GM23248 (cell line): ENCODE results near the gene SH3PXD2A. TPM values are rescaled to one million over a fixed set of nuclear protein-coding genes. Genes with fewer than 3 reads are reported as not detected.
"Not testable (repeated sequence)": the region's sequence is repeated elsewhere in the genome, so short reads cannot be mapped to it uniquely, and the experiment has no call there.

Experiments used
- DNase-seq: peaks from one replicate; pipeline ENCODE4 v3.0.0-alpha.2; 2015
- H2AFZ ChIP-seq: fragments of 200-600 bp; sonication (generic); 2 replicates; pipeline ENCODE4 v1.6.1; 2016; ENCODE audit warnings: antibody characterized with exemption
- H3F3A ChIP-seq: fragments of 200-600 bp; sonication (generic); 2 replicates; pipeline ENCODE4 v1.6.1; 2016; ENCODE audit warnings: mild to moderate bottlenecking, antibody characterized with exemption, mixed run types; ENCODE audit not compliant: insufficient read depth
- H3K27ac ChIP-seq: fragments of 200-600 bp; sonication (generic); 2 replicates; pipeline ENCODE4 v1.5.1; 2016; ENCODE audit warnings: mild to moderate bottlenecking
- H3K27me3 ChIP-seq: fragments of 200-600 bp; sonication (generic); replicated peaks from 2 replicates; pipeline ENCODE4 v1.6.1; 2016; ENCODE audit warnings: mild to moderate bottlenecking; ENCODE audit not compliant: insufficient read depth
- H3K36me3 ChIP-seq: fragments of 200-600 bp; sonication (generic); 2 replicates; pipeline ENCODE4 v1.6.1; 2016; ENCODE audit warnings: low read depth, mild to moderate bottlenecking
- H3K4me1 ChIP-seq: fragments of 200-600 bp; sonication (generic); 2 replicates; pipeline ENCODE4 v1.6.1; 2016; ENCODE audit warnings: mild to moderate bottlenecking; ENCODE audit not compliant: insufficient read depth
- H3K4me2 ChIP-seq: fragments of 200-600 bp; sonication (generic); one replicate; pipeline ENCODE4 v1.6.1; 2016; ENCODE audit warnings: mild to moderate bottlenecking; ENCODE audit not compliant: unreplicated experiment
- H3K4me3 ChIP-seq: fragments of 200-600 bp; sonication (generic); 2 replicates; pipeline ENCODE4 v1.5.1; 2016; ENCODE audit warnings: mild to moderate bottlenecking
- H3K79me2 ChIP-seq: fragments of 200-600 bp; sonication (generic); 2 replicates; pipeline ENCODE4 v1.6.1; 2016; ENCODE audit warnings: mild to moderate bottlenecking; ENCODE audit not compliant: insufficient read depth
- H3K9ac ChIP-seq: fragments of 200-600 bp; sonication (generic); 2 replicates; pipeline ENCODE4 v1.6.1; 2016; ENCODE audit warnings: mild to moderate bottlenecking
- H3K9me2 ChIP-seq: fragments of 200-600 bp; sonication (generic); 2 replicates; pipeline ENCODE4 v1.6.1; 2016; ENCODE audit warnings: mixed run types, mild to moderate bottlenecking, moderate library complexity; ENCODE audit not compliant: insufficient read depth
- H3K9me3 ChIP-seq: fragments of 200-600 bp; sonication (generic); one replicate; pipeline ENCODE4 v1.6.1; 2017; ENCODE audit warnings: low read depth
- H4K20me1 ChIP-seq: fragments of 200-600 bp; sonication (generic); 2 replicates; pipeline ENCODE4 v1.6.0; 2016; ENCODE audit not compliant: insufficient read depth
- EZH2 ChIP-seq: fragments of 200-600 bp; sonication (generic); IDR thresholded peaks from 2 replicates; pipeline ENCODE4 v1.6.1; 2018; ENCODE audit warnings: antibody characterized with exemption, mild to moderate bottlenecking; ENCODE audit not compliant: insufficient read depth, poor library complexity, severe bottlenecking
- EZH2phosphoT487 ChIP-seq: fragments of 200-600 bp; sonication (generic); IDR thresholded peaks from 2 replicates; pipeline ENCODE4 v1.6.1; 2018; ENCODE audit warnings: antibody characterized with exemption, moderate library complexity, mild to moderate bottlenecking, low read depth; ENCODE audit not compliant: insufficient read depth
- WGBS, 2 experiments: methylation state at CpG; one replicate each; pipeline ENCODE4 v1.1.6; 2015 to 2017; ENCODE audit warnings: low lambda C conversion rate in 2 of 2, low coverage in 1 of 2; ENCODE audit errors: missing lambda C conversion rate in 2 of 2; 5-methylcytosine and 5-hydroxymethylcytosine counted together
- in situ Hi-C: fragments of 300-500 bp; cut with MboI; formaldehyde crosslinking; loops from 2 replicates; pipeline ENCODE4 v1.15.0; 2020
- polyA plus RNA-seq: library from polyadenylated mRNA; unstranded; fragments of >200 nt; fragmentation: Nextera tagmentation; extraction: Ambion mirVana; gene quantifications from 2 replicates; pipeline ENCODE4 v1.2.1, GENCODE V29; 2016
- total RNA-seq: library from RNA; depleted of rRNA; stranded (reverse); fragments of >200 nt; shearing (Covaris generic); gene quantifications from 2 replicates; pipeline ENCODE4 v1.2.3, GENCODE V29; 2014

SH3PXD2A gene
- total and polyA plus RNA-seq, 2 experiments from 2014 or later = 34.0 to 58.0 TPM

DNA sequence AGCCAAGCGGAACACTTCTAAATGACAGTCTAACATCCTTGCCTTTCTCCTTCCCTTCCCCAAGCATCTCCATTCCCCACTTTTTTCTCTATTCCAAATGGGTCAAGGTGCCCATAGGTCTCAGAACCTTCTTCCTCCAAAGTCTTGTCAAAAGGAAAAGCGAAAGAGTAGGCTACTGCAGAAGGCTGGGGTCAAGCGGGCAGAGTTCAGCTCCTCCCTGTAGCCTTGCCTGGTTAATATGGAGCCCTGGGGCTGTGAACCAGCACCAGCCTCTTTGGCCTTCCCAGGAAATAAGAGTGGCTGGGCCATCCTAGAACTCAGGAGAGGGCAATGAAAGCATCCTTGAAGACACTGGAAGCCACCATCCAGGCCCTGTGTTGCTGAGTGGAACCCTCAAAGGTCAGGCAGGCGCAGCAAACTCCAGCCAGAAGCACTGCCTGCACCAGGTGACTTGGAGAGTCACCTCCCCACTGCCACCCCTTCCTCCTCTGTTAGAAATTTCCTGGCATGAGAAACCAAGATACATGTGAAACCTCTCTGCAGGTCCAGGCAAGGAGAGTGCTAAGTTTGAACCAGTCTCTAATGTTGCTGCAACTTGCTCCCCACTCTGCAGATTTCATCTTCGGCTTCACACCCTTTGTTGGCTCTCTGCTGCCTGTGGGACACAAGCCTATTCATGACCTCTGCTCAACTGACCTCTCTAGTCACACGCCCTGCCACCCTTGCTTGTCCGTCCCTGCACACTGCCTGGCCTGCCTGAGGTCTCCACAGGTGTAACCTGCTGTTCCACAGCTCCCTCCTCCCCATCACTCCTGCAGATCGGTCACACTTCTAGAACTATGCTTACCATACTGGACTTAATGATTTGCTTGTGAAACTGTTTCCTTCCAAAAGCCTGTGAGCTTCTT lies 74.9 kb downstream of the SH3PXD2A start:
- Histone ChIP-seq H3F3A (peaks cover 17% of the 10 kb centered on the region), H3K4me3 (no peak overlapping the region), H3K9me2 (no peaks in the 10 kb centered on the region), H3K27me3 (no peaks in the 10 kb centered on the region), H3K4me2 (no peak overlapping the region), H2AFZ (no peak overlapping the region), H3K9ac (no peak overlapping the region), H3K9me3 (no peaks in the 10 kb centered on the region), H3K4me1 (peaks cover 19% of the 10 kb centered on the region), H4K20me1 (no peaks in the 10 kb centered on the region), H3K27ac (peak overlapping the region; percentile 58), H3K79me2 (no peaks in the 10 kb centered on the region), H3K36me3 (no peaks in the 10 kb centered on the region)
- DNase-seq = no peak
- in situ Hi-C loops = no loop called here
- TF ChIP-seq EZH2phosphoT487 = no peak
- TF ChIP-seq EZH2 = no peak
- WGBS, 2 experiments = 85 to 86% methylated on average over 8 of the region's 8 CpGs

DNA sequence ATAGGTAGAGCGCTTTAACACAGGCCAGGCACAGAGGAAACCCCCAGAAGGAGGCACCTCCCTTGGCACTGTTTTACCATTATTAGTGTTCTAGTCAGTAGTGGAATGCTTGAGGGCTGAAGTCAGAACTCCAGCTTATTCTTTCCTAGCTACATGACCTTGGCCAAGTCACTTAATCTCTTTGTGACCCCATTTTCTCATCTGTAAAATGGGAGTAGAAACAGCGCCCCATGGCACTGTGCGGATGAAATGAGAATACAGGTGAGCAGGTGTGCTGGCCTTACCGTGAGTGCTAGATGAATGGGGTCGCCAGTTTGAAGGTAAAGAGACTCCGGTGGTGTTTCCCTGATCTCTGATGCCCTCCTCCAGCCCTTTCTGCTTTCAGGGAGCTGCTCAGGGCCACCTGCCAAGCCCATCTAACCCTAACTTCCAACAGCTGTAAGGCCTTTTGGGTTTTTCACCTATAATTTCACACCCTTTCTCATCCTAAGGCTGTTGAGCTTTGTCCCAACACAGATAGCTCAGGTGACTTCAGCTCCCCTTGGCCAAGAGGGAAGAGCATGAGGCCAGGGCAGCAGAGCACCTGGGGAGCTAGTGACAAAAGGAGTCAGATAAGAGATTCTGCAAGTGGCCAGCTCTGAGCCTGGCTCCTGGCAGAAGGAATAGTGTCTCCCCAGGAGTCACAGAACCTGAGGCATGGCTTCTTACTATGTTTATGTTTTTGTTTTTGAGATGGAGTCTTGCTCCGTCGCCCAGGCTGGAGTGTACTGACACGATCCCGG lies 76.8 kb downstream of the SH3PXD2A start:
- H4K20me1 ChIP-seq = no peaks in the 10 kb centered on the region
- in situ Hi-C loops = no loop called here
- H3K27ac ChIP-seq = no peak overlapping the region
- no peak for DNase-seq
- 95 to 97% methylated on average over 10 of the region's 10 CpGs for WGBS, 2 experiments
- H3K36me3 ChIP-seq = no peaks in the 10 kb centered on the region
- no peak overlapping the region for H3K9ac ChIP-seq
- no peaks in the 10 kb centered on the region for H3K79me2 ChIP-seq
- no peak overlapping the region for H3K4me2 ChIP-seq
- H3K9me3 ChIP-seq = no peaks in the 10 kb centered on the region
- no peak overlapping the region for H3K4me3 ChIP-seq
- H3F3A ChIP-seq = peaks cover 17% of the 10 kb centered on the region
- no peaks in the 10 kb centered on the region for H3K27me3 ChIP-seq
- peaks cover 19% of the 10 kb centered on the region for H3K4me1 ChIP-seq
- no peak overlapping the region for H2AFZ ChIP-seq
- TF ChIP-seq EZH2 (no peak), EZH2phosphoT487 (no peak)
- no peaks in the 10 kb centered on the region for H3K9me2 ChIP-seq

DNA sequence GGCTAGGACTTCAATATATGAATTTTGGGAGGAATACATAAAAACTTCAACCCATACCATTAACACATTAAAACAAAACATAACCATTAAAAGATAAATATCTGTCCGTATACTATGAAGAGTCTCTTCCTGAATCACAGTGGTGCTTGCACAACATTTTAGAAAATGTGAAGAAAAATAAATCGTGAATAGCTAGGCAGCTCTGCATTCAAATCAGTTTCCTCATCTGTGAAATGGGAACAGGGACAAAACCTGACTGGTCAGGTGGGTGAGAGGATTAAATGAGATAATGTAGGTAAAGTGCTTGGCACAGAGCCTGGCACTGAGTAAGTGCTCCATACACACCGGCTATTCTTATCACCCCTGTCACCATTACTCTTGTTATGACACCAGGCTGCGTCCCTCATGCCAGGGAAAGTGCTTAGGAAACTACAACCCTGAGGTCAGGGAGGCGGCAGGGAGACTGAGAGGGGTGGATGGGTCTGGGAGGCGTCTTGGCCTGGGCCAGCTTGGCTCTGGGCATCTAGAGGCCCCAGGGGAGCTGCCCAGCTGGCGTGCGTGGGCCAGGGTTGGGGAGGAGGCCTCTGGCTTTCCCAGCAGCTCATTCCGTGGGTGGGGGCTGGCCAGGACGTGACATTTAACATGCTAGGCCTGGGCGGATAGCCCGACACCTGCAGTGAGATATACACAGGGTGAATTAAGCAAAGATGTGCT lies 78.3 kb downstream of the SH3PXD2A start:
- Histone ChIP-seq H3K27ac (no peak overlapping the region), H3K79me2 (no peaks in the 10 kb centered on the region), H3K27me3 (no peaks in the 10 kb centered on the region), H4K20me1 (no peaks in the 10 kb centered on the region), H3K4me1 (peaks cover 18% of the 10 kb centered on the region), H3K36me3 (no peaks in the 10 kb centered on the region), H3K4me3 (no peak overlapping the region), H3K4me2 (no peak overlapping the region), H3K9me2 (no peaks in the 10 kb centered on the region), H3K9ac (no peak overlapping the region), H3K9me3 (no peaks in the 10 kb centered on the region), H2AFZ (no peak overlapping the region), H3F3A (peaks cover 17% of the 10 kb centered on the region)
- DNase-seq = no peak
- 66% methylated on average over 11 of the region's 12 CpGs for WGBS, 2 experiments
- no peak for TF ChIP-seq EZH2
- no peak for TF ChIP-seq EZH2phosphoT487
- in situ Hi-C loops = no loop called here

DNA sequence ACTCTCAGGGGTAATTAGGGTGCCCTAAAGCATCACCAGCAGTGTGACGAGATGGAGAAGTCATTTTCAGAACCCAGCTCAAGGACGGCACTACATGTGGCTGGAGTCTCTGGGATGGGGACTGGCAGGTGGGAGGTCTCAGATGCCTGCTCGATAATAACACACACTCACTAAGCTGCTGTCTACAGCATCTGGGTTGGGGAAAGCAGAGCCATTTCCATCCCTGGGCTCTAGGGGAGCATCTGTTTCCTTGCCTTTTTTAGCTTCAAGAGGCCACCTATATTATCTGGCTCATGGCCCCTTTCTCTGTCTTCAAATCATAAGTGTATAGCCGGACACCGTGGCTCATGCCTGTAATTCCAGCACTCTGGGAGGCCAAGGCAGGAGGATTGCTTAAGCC lies 79.6 kb downstream of the SH3PXD2A start:
- Histone ChIP-seq H3K27ac (no peak overlapping the region), H3K9ac (no peak overlapping the region), H3K4me3 (no peak overlapping the region), H3F3A (peaks cover 8% of the 10 kb centered on the region), H3K36me3 (no peaks in the 10 kb centered on the region), H3K9me2 (no peaks in the 10 kb centered on the region), H3K79me2 (no peaks in the 10 kb centered on the region), H3K4me1 (peaks cover 9% of the 10 kb centered on the region), H3K4me2 (no peak overlapping the region), H3K27me3 (no peaks in the 10 kb centered on the region), H4K20me1 (no peaks in the 10 kb centered on the region), H3K9me3 (no peaks in the 10 kb centered on the region), H2AFZ (no peak overlapping the region)
- 96 to 97% methylated on average over 5 of the region's 5 CpGs for WGBS, 2 experiments
- DNase-seq = no peak
- in situ Hi-C loops = no loop called here
- TF ChIP-seq EZH2phosphoT487 (no peak), EZH2 (no peak)

DNA sequence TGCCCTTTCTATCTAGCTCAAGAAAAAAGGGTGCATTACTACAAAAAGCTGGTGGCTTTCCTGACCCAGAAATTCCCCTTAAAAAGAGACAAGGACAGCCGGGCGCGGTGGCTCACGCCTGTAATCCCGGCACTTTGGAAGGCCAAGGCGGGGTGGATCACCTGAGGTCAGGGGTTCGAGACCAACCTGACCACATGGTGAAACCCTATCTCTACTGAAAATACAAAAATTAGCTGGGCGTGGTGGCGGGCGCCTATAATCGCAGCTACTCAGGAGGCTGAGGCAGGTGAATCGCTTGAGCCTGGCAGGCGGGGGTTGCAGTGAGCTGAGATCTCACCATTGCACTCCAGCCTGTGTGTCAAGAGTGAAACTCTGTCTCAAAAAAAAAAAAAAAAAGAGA lies 82.5 kb downstream of the SH3PXD2A start:
- H3K9me3 ChIP-seq, in situ Hi-C loops, H3F3A ChIP-seq, H4K20me1 ChIP-seq, H3K27me3 ChIP-seq, H3K4me1 ChIP-seq, DNase-seq, H3K9me2 ChIP-seq, H3K79me2 ChIP-seq, H3K36me3 ChIP-seq: not testable (repeated sequence)
- H3K4me3 ChIP-seq = peak overlapping the region; percentile 59
- peak overlapping the region; percentile 61 for H3K4me2 ChIP-seq
- H3K9ac ChIP-seq = peak overlapping the region; percentile 62
- WGBS, 2 experiments = 45 to 53% methylated on average over 13 of the region's 13 CpGs
- peak overlapping the region; percentile 55 for H3K27ac ChIP-seq
- H2AFZ ChIP-seq = peak overlapping the region; percentile 66
